ENCODE results near the gene EEF1AKMT3. TPM values are rescaled to one million over a fixed set of nuclear protein-coding genes. Genes with fewer than 3 reads are reported as not detected.

The EEF1AKMT3 gene
- total and polyA plus RNA-seq, 5 donors from 2014 or later: 1.8 to 7.6 (median 2.8) TPM

GRCh38 chr12:57807285-57807684, 34.9 kb downstream of the EEF1AKMT3 start:
- no peak overlapping the region for H3K4me3 Mint-ChIP-seq
- H3K4me3 ChIP-seq (ENCODE audit: low read depth, low read length): no peak overlapping the region
- H3K36me3 Mint-ChIP-seq: peaks cover 12% of the 10 kb centered on the region
- DNase-seq (no peak), ATAC-seq (ENCODE audit: low read depth in 2 of 2) (no peak)
- H3K27me3 Mint-ChIP-seq: no peaks in the 10 kb centered on the region
- no peaks in the 10 kb centered on the region for H3K9me3 ChIP-seq (ENCODE audit: control insufficient read depth in 2 of 2, low read length in 2 of 2)
- H3K4me1 ChIP-seq (ENCODE audit: control insufficient read depth, insufficient read depth, low read length, poor library complexity, severe bottlenecking): no peaks in the 10 kb centered on the region
- H3K4me1 Mint-ChIP-seq: peaks cover 0 to 5% (median 2%) of the 10 kb centered on the region in 4 donors
- no peaks in the 10 kb centered on the region for H3K27me3 ChIP-seq (ENCODE audit: control insufficient read depth, insufficient read depth, low read length)
- no peak overlapping the region for H3K27ac ChIP-seq (ENCODE audit: insufficient read depth, low read length, poor library complexity, severe bottlenecking)
- peak overlapping the region in 1 of 3 donors; percentile 2 for H3K27ac Mint-ChIP-seq
- peaks cover 20% of the 10 kb centered on the region for H3K36me3 ChIP-seq (ENCODE audit: control insufficient read depth, insufficient read depth, low read length)
- no peaks in the 10 kb centered on the region for H3K9me3 Mint-ChIP-seq

- no peaks in the 10 kb centered on the region for H3K4me1 ChIP-seq (ENCODE audit: control insufficient read depth, insufficient read depth, low read length, poor library complexity, severe bottlenecking)
- no peak overlapping the region for H3K4me3 Mint-ChIP-seq
- H3K9me3 ChIP-seq (ENCODE audit: control insufficient read depth in 2 of 2, low read length in 2 of 2): no peaks in the 10 kb centered on the region
- H3K4me3 ChIP-seq (ENCODE audit: low read depth, low read length): no peak overlapping the region
- no peak overlapping the region for H3K27ac ChIP-seq (ENCODE audit: insufficient read depth, low read length, poor library complexity, severe bottlenecking)
- no peaks in the 10 kb centered on the region for H3K9me3 Mint-ChIP-seq
- H3K27me3 ChIP-seq (ENCODE audit: control insufficient read depth, insufficient read depth, low read length): no peaks in the 10 kb centered on the region
- DNase-seq (no peak), ATAC-seq (ENCODE audit: low read depth in 2 of 2) (no peak)
- H3K4me1 Mint-ChIP-seq: peaks cover 0 to 10% (median 5%) of the 10 kb centered on the region in 4 donors
- peaks cover 9% of the 10 kb centered on the region for H3K36me3 Mint-ChIP-seq
- no peaks in the 10 kb centered on the region for H3K27me3 Mint-ChIP-seq
- peaks cover 16% of the 10 kb centered on the region for H3K36me3 ChIP-seq (ENCODE audit: control insufficient read depth, insufficient read depth, low read length)
- no peak overlapping the region for H3K27ac Mint-ChIP-seq
These were observed 35.9 kb downstream of the EEF1AKMT3 start for GRCh38 chr12:57808351-57808750.

- no peaks in the 10 kb centered on the region for H3K4me1 ChIP-seq (ENCODE audit: control insufficient read depth, insufficient read depth, low read length, poor library complexity, severe bottlenecking)
These were observed 37.0 kb downstream of the EEF1AKMT3 start for GRCh38 chr12:57809425-57809824.

GRCh38 chr12:57810450-57810849, 38.0 kb downstream of the EEF1AKMT3 start:
- Mint-ChIP-seq H3K4me3 (no peak overlapping the region), H3K27ac (no peak overlapping the region), H3K9me3 (no peaks in the 10 kb centered on the region), H3K27me3 (no peaks in the 10 kb centered on the region), H3K36me3 (peaks cover 4% of the 10 kb centered on the region), H3K4me1 (peaks cover 0 to 10% (median 3%) of the 10 kb centered on the region in 4 donors)
- ATAC-seq (ENCODE audit: low read depth in 2 of 2) (no peak), DNase-seq (no peak)
- Histone ChIP-seq H3K27me3 (ENCODE audit: control insufficient read depth, insufficient read depth, low read length) (no peaks in the 10 kb centered on the region), H3K9me3 (ENCODE audit: control insufficient read depth in 2 of 2, low read length in 2 of 2) (no peaks in the 10 kb centered on the region), H3K4me1 (ENCODE audit: control insufficient read depth, insufficient read depth, low read length, poor library complexity, severe bottlenecking) (no peaks in the 10 kb centered on the region), H3K36me3 (ENCODE audit: control insufficient read depth, insufficient read depth, low read length) (peaks cover 12% of the 10 kb centered on the region), H3K27ac (ENCODE audit: insufficient read depth, low read length, poor library complexity, severe bottlenecking) (no peak overlapping the region), H3K4me3 (ENCODE audit: low read depth, low read length) (no peak overlapping the region)

More at GRCh38 chr12:57809425-57809824, 37.0 kb downstream of the EEF1AKMT3 start:
- no peak for DNase-seq
- H3K4me3 ChIP-seq (ENCODE audit: low read depth, low read length): no peak overlapping the region
- ATAC-seq (ENCODE audit: low read depth in 2 of 2): no peak
- no peaks in the 10 kb centered on the region for H3K27me3 ChIP-seq (ENCODE audit: control insufficient read depth, insufficient read depth, low read length)
- H3K27ac ChIP-seq (ENCODE audit: insufficient read depth, low read length, poor library complexity, severe bottlenecking): no peak overlapping the region
- H3K4me1 Mint-ChIP-seq: peaks cover 0 to 10% (median 3%) of the 10 kb centered on the region in 4 donors
- no peaks in the 10 kb centered on the region for H3K27me3 Mint-ChIP-seq
- H3K9me3 Mint-ChIP-seq: no peaks in the 10 kb centered on the region
- no peaks in the 10 kb centered on the region for H3K9me3 ChIP-seq (ENCODE audit: control insufficient read depth in 2 of 2, low read length in 2 of 2)
- peaks cover 12% of the 10 kb centered on the region for H3K36me3 ChIP-seq (ENCODE audit: control insufficient read depth, insufficient read depth, low read length)
- peaks cover 4% of the 10 kb centered on the region for H3K36me3 Mint-ChIP-seq
- H3K27ac Mint-ChIP-seq: no peak overlapping the region
- no peak overlapping the region for H3K4me3 Mint-ChIP-seq

GRCh38 chr12:57811028-57811755, 38.8 kb downstream of the EEF1AKMT3 start:
- H3K27ac ChIP-seq (ENCODE audit: insufficient read depth, low read length, poor library complexity, severe bottlenecking): no peak overlapping the region

GRCh38 chr12:57813111-57813970, 40.9 kb downstream of the EEF1AKMT3 start:
- Histone ChIP-seq H3K4me1 (ENCODE audit: control insufficient read depth, insufficient read depth, low read length, poor library complexity, severe bottlenecking) (no peaks in the 10 kb centered on the region), H3K4me3 (ENCODE audit: low read depth, low read length) (no peak overlapping the region), H3K27me3 (ENCODE audit: control insufficient read depth, insufficient read depth, low read length) (no peaks in the 10 kb centered on the region), H3K9me3 (ENCODE audit: control insufficient read depth in 2 of 2, low read length in 2 of 2) (no peaks in the 10 kb centered on the region), H3K27ac (ENCODE audit: insufficient read depth, low read length, poor library complexity, severe bottlenecking) (no peak overlapping the region), H3K36me3 (ENCODE audit: control insufficient read depth, insufficient read depth, low read length) (peaks cover 1% of the 10 kb centered on the region)
- ATAC-seq (ENCODE audit: low read depth in 2 of 2): no peak
- no peak for DNase-seq
- Mint-ChIP-seq H3K36me3 (peaks cover 4% of the 10 kb centered on the region), H3K4me1 (peaks cover under 1 to 10% (median 4%) of the 10 kb centered on the region in 4 donors), H3K9me3 (no peaks in the 10 kb centered on the region), H3K4me3 (no peak overlapping the region), H3K27me3 (no peaks in the 10 kb centered on the region), H3K27ac (no peak overlapping the region)

More at GRCh38 chr12:57811028-57811755, 38.8 kb downstream of the EEF1AKMT3 start:
- Mint-ChIP-seq H3K9me3 (no peaks in the 10 kb centered on the region), H3K27ac (no peak overlapping the region), H3K4me3 (no peak overlapping the region), H3K4me1 (peaks cover 0 to 10% (median 3%) of the 10 kb centered on the region in 4 donors), H3K27me3 (no peaks in the 10 kb centered on the region), H3K36me3 (peaks cover 4% of the 10 kb centered on the region)
- Histone ChIP-seq H3K4me1 (ENCODE audit: control insufficient read depth, insufficient read depth, low read length, poor library complexity, severe bottlenecking) (no peaks in the 10 kb centered on the region), H3K4me3 (ENCODE audit: low read depth, low read length) (no peak overlapping the region), H3K9me3 (ENCODE audit: control insufficient read depth in 2 of 2, low read length in 2 of 2) (no peaks in the 10 kb centered on the region), H3K36me3 (ENCODE audit: control insufficient read depth, insufficient read depth, low read length) (peaks cover 12% of the 10 kb centered on the region), H3K27me3 (ENCODE audit: control insufficient read depth, insufficient read depth, low read length) (no peaks in the 10 kb centered on the region)
- ATAC-seq (ENCODE audit: low read depth in 2 of 2): no peak
- no peak for DNase-seq

GRCh38 chr12:57813971-57814772, 41.8 kb downstream of the EEF1AKMT3 start:
- Mint-ChIP-seq H3K27me3 (no peaks in the 10 kb centered on the region), H3K9me3 (no peaks in the 10 kb centered on the region), H3K4me1 (peaks cover 4 to 10% (median 8%) of the 10 kb centered on the region in 4 donors), H3K36me3 (peaks cover 9% of the 10 kb centered on the region), H3K4me3 (no peak overlapping the region), H3K27ac (peak overlapping the region in 1 of 3 donors; percentile 74)
- H3K27ac ChIP-seq (ENCODE audit: insufficient read depth, low read length, poor library complexity, severe bottlenecking): no peak overlapping the region
- H3K4me3 ChIP-seq (ENCODE audit: low read depth, low read length): no peak overlapping the region
- DNase-seq: no peak
- H3K36me3 ChIP-seq (ENCODE audit: control insufficient read depth, insufficient read depth, low read length): no peaks in the 10 kb centered on the region
- ATAC-seq (ENCODE audit: low read depth in 2 of 2): no peak
- no peaks in the 10 kb centered on the region for H3K9me3 ChIP-seq (ENCODE audit: control insufficient read depth in 2 of 2, low read length in 2 of 2)
- no peaks in the 10 kb centered on the region for H3K27me3 ChIP-seq (ENCODE audit: control insufficient read depth, insufficient read depth, low read length)
- no peaks in the 10 kb centered on the region for H3K4me1 ChIP-seq (ENCODE audit: control insufficient read depth, insufficient read depth, low read length, poor library complexity, severe bottlenecking)
